Vagina (tissue), 2 donors: Measurements from ENCODE around the gene TRIM71. TPM values are rescaled to one million over a fixed set of nuclear protein-coding genes. Genes with fewer than 3 reads are reported as not detected.

Experiments
- DNase-seq, 2 donors: peaks; one replicate each; pipeline ENCODE4 v3.0.0-alpha.2; 2017; ENCODE audit errors: extremely low spot score in 2 of 2
- H3K27ac ChIP-seq: fragments of 200-600 bp; sonication (generic); one replicate; pipeline ENCODE4 v1.5.1; 2019
- H3K27me3 ChIP-seq: fragments of 200-600 bp; sonication (generic); one replicate; pipeline ENCODE4 v1.5.1; 2019
- H3K36me3 ChIP-seq, 2 donors: fragments of 200-600 bp; sonication (generic); one replicate each; pipeline ENCODE4 v1.5.1; 2017 to 2019
- H3K4me1 ChIP-seq: fragments of 200-600 bp; sonication (generic); one replicate; pipeline ENCODE4 v1.5.1; 2019
- H3K4me3 ChIP-seq, 2 donors: fragments of 200-600 bp; sonication (generic); 1 replicate in 1 of 2; 2 replicates in 1 of 2; pipeline ENCODE4 v1.5.1; 2016 to 2019
- H3K9me3 ChIP-seq: fragments of 200-600 bp; sonication (generic); one replicate; pipeline ENCODE4 v1.5.1; 2019
- CTCF ChIP-seq, 3 experiments: fragments of 450-650 bp in 2 of 3; fragments of 200-600 bp in 1 of 3; sonication (generic) in 1 of 3; IDR thresholded peaks; one replicate each; pipeline ENCODE4 v1.5.1; 2017 to 2019; ENCODE audit warnings: antibody characterized with exemption in 3 of 3, mild to moderate bottlenecking in 2 of 3, moderate library complexity in 2 of 3
- POLR2A ChIP-seq, 2 donors: fragments of 450-650 bp; IDR thresholded peaks; one replicate each; pipeline ENCODE4 v1.6.1; 2017; ENCODE audit warnings: antibody characterized with exemption in 2 of 2, mild to moderate bottlenecking in 2 of 2, moderate library complexity in 2 of 2
- POLR2AphosphoS5 ChIP-seq, 2 donors: sonication (generic); formaldehyde crosslinking; IDR thresholded peaks; one replicate each; pipeline ENCODE4 v1.9.0; 2017; ENCODE audit warnings: antibody characterized with exemption in 2 of 2, mild to moderate bottlenecking in 2 of 2, low read depth in 1 of 2; ENCODE audit not compliant: insufficient read depth in 1 of 2
- intact Hi-C: fragments of 100-400 bp; cut with DNase I; formaldehyde crosslinking; loops from one replicate; pipeline ENCODE4 v1.15.1; 2023
- total RNA-seq: library from RNA; depleted of rRNA; stranded (reverse); fragments of >200 nt; gene quantifications from one replicate; pipeline ENCODE4 v1.2.3, GENCODE V29; 2016

Gene TRIM71
- total RNA-seq, 1 donor from 2014 or later, result not detected

DNA sequence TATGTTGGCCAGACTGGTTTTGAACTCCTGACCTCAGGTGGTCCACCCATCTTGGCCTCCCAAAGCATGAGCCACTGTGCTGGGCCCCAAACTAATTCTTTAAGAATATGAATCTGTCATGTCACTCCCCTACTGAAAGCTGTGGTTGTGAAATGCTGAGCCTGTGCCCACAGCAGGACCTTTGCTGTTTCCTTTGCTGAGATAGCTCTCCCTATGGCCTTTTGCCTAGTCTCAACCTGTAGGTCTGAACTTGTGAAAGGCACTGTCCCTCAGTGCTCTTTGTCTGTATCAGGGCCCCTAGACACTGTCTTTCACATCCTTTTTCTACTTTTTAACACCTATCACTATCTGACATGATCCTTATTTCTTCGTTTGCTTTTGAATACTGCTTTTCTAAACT is 70.9 kb downstream of the TRIM71 start:
- H3K36me3 ChIP-seq, result no peaks in the 10 kb centered on the region
- intact Hi-C loops, result no loop called here
- H3K4me3 ChIP-seq, result no peak overlapping the region
- TF ChIP-seq POLR2A (IDR thresholded peaks at IDR 0.05) (no peak), POLR2AphosphoS5 (IDR thresholded peaks at IDR 0.05; ENCODE audit: insufficient read depth in 1 of 2, low read depth in 1 of 2) (no peak), CTCF (IDR thresholded peaks at IDR 0.05) (no peak)
- no peaks in the 10 kb centered on the region for H3K27me3 ChIP-seq
- no peak overlapping the region for H3K27ac ChIP-seq
- H3K4me1 ChIP-seq, result no peaks in the 10 kb centered on the region
- DNase-seq, result no peak
- no peaks in the 10 kb centered on the region for H3K9me3 ChIP-seq

DNA sequence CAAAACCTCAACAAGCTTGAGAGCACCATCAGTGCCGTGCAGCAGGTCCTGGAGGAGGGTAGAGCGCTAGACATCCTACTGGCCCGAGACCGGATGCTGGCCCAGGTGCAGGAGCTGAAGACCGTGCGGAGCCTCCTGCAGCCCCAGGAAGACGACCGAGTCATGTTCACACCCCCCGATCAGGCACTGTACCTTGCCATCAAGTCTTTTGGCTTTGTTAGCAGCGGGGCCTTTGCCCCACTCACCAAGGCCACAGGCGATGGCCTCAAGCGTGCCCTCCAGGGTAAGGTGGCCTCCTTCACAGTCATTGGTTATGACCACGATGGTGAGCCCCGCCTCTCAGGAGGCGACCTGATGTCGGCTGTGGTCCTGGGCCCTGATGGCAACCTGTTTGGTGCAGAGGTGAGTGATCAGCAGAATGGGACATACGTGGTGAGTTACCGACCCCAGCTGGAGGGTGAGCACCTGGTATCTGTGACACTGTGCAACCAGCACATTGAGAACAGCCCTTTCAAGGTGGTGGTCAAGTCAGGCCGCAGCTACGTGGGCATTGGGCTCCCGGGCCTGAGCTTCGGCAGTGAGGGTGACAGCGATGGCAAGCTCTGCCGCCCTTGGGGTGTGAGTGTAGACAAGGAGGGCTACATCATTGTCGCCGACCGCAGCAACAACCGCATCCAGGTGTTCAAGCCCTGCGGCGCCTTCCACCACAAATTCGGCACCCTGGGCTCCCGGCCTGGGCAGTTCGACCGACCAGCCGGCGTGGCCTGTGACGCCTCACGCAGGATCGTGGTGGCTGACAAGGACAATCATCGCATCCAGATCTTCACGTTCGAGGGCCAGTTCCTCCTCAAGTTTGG is 72.9 kb downstream of the TRIM71 start:
- intact Hi-C loops, result no loop called here
- H3K36me3 ChIP-seq, result no peaks in the 10 kb centered on the region
- no peaks in the 10 kb centered on the region for H3K4me1 ChIP-seq
- H3K9me3 ChIP-seq, result no peaks in the 10 kb centered on the region
- no peak overlapping the region for H3K4me3 ChIP-seq
- no peaks in the 10 kb centered on the region for H3K27me3 ChIP-seq
- no peak for DNase-seq
- TF ChIP-seq POLR2A (IDR thresholded peaks at IDR 0.05) (no peak), POLR2AphosphoS5 (IDR thresholded peaks at IDR 0.05; ENCODE audit: insufficient read depth in 1 of 2, low read depth in 1 of 2) (no peak), CTCF (IDR thresholded peaks at IDR 0.05) (no peak)
- H3K27ac ChIP-seq, result no peak overlapping the region

GRCh38 chr3:32891365-32891764 is 73.6 kb downstream of the TRIM71 start:
- intact Hi-C loops, result no loop called here
- H3K27me3 ChIP-seq, result no peaks in the 10 kb centered on the region
- no peak for DNase-seq
- H3K4me3 ChIP-seq, result no peak overlapping the region
- no peaks in the 10 kb centered on the region for H3K36me3 ChIP-seq
- H3K27ac ChIP-seq, result no peak overlapping the region
- H3K9me3 ChIP-seq, result no peaks in the 10 kb centered on the region
- TF ChIP-seq CTCF (IDR thresholded peaks at IDR 0.05) (no peak), POLR2A (IDR thresholded peaks at IDR 0.05) (no peak), POLR2AphosphoS5 (IDR thresholded peaks at IDR 0.05; ENCODE audit: insufficient read depth in 1 of 2, low read depth in 1 of 2) (no peak)
- H3K4me1 ChIP-seq, result no peaks in the 10 kb centered on the region

- H3K27ac ChIP-seq, result no peak overlapping the region
- TF ChIP-seq CTCF (IDR thresholded peaks at IDR 0.05) (no peak), POLR2AphosphoS5 (IDR thresholded peaks at IDR 0.05; ENCODE audit: insufficient read depth in 1 of 2, low read depth in 1 of 2) (no peak), POLR2A (IDR thresholded peaks at IDR 0.05) (no peak)
- H3K36me3 ChIP-seq, result no peaks in the 10 kb centered on the region
- no peaks in the 10 kb centered on the region for H3K27me3 ChIP-seq
- intact Hi-C loops, result no loop called here
- H3K4me1 ChIP-seq, result no peaks in the 10 kb centered on the region
- H3K4me3 ChIP-seq, result no peak overlapping the region
- DNase-seq, result no peak
- H3K9me3 ChIP-seq, result no peaks in the 10 kb centered on the region
These were observed 75.1 kb downstream of the TRIM71 start for GRCh38 chr3:32892625-32893598.
